HG03280 (cell line): ENCODE measurements around the gene SCN8A.

Experiments
- ATAC-seq: cut with Tn5 transposase; IDR thresholded peaks from one replicate; pipeline ENCODE4 v1.9.1; 2021; ENCODE audit warnings: mild to moderate bottlenecking, moderate library complexity; ENCODE audit not compliant: unreplicated experiment

The SCN8A gene

DNA sequence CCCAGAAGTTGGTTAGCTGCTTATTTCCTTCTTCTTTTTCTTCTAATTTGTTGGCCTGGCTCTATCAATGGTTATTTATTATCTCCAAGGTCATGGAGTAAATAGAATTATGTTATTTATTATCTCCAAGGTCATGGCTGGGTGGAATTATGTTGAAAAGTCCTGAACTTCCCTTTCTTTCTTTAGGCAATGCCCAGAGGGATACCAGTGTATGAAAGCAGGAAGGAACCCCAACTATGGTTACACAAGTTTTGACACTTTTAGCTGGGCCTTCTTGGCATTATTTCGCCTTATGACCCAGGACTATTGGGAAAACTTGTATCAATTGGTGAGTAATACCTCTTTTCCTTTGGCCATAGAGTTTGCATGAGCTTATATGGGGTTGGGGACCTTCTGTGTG is 111.6 kb downstream of the SCN8A start:
- ATAC-seq: no peak

DNA sequence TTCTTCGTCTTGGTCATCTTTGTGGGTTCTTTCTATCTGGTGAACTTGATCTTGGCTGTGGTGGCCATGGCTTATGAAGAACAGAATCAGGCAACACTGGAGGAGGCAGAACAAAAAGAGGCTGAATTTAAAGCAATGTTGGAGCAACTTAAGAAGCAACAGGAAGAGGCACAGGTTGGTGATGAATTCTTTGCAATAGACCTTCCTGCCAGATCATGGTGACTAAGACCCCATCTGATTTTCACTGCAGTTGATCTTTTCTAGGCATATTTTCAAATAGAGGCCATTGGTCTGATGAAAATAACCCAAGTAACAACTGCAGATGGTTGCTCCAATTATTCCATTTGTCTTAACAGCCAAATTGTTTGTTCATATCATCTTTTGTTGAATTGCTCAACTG is 114.4 kb downstream of the SCN8A start:
- ATAC-seq: no peak

DNA sequence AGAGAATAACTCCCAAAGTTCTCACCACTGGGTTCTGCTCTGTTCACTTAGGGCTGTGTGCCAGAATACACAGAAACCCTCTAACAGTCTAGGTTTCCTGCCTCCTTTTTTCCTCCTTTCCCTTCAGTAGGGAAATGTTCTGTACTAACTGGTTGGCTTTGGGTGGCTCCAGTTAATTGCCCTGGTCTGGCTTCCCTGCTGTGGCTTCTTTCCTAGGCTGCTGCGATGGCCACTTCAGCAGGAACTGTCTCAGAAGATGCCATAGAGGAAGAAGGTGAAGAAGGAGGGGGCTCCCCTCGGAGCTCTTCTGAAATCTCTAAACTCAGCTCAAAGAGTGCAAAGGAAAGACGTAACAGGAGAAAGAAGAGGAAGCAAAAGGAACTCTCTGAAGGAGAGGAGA is 115.2 kb downstream of the SCN8A start:
- no peak for ATAC-seq

DNA sequence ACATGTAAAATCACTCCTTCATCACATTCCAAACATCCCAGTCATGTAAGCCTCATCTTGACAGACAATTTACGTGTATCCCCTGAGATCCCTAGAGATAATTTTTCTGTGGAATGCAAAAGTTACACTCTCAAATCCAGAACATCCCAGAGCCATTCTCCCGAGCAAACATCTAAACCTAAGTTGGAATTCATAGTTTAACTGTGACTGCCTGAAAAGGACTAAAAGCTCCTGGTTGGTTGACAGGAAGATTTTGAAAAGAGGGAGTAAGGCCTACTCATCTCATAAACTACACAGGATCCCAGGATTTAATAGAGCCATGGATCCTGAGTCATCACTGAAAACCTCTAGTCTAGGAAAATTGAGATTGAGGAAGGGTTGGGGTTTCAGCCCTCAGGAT is 123.6 kb downstream of the SCN8A start:
- ATAC-seq: no peak

DNA sequence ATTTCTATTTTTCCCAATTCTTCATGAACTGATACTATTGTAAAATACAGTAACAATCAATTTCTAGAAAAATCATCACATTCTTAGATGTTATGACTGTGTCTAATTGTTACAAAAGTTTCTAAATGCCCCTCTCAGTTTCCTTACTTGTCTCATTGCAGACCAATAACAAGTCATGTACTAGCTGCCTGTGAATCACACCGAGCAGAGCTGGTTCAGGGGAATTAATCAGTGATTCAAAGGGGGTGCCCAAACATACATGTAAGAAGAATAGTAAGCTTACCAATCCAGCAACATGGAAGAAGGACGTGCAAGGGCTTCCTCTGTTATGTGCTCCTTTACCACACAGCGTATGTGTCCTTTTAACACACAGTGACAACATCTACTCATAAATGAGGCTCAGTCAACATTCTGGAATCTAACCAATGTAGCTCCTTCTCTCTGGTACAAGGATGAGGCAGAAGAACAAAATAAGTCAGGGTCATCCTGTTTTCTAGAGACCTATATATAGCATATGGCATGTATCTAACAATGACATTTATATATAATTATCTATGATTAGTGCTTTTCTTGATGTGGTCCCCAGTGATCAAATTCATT is 126.4 kb downstream of the SCN8A start:
- ATAC-seq: no peak

DNA sequence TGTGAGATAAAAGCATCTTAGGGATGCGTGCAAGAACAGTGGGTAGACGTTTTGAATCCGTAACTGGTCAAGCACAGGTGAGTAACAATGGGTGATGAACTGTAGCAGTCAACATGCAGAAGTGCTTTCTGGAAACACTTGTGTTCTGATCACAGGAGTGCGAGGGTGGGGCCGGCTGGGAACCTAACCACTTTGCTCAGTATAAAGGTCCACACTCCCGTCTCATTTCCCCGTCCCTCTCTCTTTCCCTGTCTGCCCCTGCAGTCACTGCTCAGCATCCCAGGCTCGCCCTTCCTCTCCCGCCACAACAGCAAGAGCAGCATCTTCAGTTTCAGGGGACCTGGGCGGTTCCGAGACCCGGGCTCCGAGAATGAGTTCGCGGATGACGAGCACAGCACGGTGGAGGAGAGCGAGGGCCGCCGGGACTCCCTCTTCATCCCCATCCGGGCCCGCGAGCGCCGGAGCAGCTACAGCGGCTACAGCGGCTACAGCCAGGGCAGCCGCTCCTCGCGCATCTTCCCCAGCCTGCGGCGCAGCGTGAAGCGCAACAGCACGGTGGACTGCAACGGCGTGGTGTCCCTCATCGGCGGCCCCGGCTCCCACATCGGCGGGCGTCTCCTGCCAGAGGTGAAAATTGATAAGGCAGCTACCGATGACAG is 130.4 kb downstream of the SCN8A start:
- ATAC-seq: no peak

DNA sequence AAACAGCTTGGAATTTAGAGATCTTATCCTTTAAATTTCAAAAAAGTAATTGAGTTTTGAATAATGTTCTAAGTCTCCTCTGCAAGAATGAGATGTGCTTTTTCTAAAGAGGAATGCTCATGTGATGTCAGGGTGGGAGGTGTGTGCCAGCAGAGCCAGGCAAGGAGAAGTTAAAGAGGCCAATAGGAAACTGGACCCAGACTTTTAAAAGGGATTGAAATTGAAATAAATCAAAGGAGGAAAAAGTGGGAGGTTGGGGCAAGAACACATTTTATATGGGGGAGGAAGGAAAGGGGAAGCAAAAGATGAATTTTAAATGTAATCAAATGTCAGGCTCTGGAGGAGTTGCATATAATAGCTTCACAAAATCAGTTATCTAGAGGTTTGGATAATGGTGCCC is 131.4 kb downstream of the SCN8A start:
- ATAC-seq: no peak

DNA sequence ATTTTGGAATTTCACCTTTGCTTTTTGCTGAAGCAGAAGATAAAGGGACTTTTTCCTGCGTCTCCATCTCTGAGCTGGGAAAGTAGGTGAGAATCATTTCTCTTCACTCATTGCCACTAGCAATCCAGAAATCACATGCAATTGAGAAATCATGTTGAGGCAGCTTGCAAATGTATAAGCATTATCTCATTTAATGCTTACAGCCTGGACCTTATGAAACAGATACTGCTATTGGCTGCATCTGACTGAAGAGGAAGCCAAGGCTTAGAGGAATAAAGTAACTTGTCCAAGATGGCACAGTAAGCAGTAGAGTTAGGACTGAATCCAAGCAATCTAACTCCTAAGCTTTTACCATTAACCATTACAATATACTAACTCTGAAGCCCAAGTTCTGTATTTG is 135.1 kb downstream of the SCN8A start:
- no peak for ATAC-seq

DNA sequence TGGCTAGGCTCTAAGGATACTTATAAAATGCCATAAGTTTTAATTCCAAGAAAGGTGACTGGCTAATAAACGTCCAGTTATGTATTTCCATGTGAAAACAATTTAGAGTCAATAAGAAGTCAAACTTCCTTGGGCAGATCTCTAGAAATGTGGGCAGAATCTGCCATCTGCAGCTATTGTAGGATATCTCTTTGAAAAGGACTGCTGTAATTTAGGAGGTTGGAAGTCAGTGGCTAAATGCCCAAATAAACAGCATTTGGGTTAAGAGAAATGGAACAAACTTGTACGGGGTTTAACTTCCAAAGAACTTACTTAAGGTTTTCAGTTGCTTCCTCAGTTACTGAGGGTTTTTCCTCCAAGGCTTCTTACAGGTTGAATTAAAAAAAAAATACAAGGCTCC is 135.9 kb downstream of the SCN8A start:
- ATAC-seq: no peak

DNA sequence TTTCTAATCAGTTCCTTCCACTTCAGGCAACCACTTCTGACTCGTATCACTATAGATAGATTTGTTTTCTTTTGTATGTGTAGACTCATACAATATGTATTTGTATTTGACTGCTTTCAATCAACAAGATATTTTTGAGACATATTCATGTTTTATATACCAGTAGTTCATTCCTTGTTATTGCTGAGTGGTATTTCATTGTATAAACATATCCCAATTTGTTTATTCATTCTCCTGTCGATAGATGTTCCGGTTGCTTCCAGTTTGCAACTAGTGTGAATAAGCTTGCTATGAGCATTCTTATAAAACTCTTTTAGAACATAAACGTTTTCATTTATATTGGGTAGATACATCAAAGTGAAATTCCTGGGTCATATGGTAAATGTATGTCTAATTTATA is 138.3 kb downstream of the SCN8A start:
- ATAC-seq: no peak

DNA sequence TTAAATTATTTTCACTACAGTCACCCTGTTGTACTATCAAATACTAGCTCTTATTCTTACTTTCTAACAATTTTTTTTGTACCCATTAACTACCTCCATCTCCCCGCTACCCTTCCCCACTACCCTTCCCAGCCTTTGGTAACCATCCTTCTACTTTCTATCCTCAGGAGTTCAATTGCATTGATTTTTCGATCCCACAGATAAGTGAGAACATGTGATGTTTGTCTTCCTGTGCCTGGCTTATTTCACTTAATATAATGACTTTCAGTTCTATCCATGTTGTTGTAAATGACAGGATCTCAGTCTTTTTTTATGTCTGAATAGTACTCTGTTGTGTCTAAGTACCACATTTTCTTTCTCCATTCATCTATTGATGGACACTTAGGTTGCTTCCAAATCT is 139.7 kb downstream of the SCN8A start:
- no peak for ATAC-seq

DNA sequence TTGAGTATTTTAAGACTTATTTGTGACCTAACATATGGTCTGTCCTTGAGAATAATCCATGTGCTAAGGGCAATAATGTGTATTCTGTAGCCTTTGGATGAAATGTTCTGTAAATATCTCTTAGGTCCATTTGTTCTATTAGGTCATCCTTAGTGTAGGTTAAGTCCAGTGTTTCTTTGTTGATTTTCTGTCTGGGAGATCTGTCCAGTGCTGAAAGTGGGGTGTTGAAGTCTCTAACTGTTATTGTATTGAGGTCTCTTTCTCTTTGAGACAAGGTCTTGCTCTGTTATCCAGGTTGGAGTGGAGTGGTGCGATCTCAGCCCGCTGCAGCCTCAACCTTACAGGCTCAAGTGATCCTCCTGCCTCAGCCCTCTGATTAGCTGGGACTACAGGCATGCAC is 149.5 kb downstream of the SCN8A start:
- no peak for ATAC-seq

DNA sequence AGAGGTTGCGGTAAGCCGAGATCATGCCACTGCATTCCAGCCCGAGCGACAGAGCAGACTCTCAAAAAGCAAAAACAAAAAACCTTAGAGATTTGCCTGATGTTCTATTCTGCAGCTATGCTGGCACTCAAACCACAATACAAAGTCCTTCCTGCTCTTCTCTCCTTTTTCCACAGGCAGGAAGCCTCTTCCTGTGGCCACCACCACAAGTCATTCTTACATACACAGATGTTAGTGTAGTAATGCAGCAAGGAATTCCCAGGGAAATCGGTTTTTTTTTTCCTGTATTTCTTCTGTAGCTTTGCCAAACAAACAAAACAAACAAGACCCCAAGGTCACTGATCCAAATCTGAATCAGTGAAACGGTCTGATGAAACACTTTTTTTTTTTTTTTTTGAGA is 153.2 kb downstream of the SCN8A start:
- no peak for ATAC-seq

DNA sequence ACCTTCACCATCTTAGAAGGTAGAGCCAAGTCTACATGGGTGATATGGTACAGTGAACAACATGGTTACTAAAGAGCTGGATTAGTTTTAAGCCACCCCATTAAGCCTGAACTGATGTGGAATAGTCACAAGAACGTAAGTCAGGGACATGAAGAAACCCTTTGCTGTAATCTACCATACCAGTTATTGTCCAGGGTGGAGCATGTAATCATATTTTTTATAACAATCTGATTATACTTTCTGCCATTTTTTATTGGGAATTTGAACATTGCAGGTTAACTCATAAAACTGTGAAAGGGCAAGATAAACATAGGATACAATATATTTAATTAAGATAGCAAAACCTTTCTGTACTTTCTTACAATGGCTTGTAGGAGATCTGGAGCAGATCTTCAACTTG is 153.9 kb downstream of the SCN8A start:
- ATAC-seq: no peak

DNA sequence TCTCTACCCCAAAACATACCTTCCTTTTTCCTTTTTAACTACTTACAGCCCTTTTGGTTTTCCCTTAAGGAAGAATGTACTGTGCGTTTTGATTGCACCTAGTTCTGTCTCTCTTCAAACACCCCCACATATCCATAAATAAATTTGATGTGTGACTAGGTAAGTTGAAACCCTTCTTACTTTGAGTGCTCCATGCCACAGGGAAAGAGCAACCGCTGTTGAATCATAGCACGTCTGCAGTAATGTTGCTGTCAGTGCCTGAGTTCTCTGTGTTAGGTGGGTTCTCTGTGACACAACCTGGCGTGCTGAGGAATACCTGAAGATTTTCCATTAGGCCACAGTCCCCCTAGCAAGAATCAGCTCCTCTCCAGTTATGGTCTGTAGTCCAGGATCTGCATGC is 155.4 kb downstream of the SCN8A start:
- no peak for ATAC-seq

DNA sequence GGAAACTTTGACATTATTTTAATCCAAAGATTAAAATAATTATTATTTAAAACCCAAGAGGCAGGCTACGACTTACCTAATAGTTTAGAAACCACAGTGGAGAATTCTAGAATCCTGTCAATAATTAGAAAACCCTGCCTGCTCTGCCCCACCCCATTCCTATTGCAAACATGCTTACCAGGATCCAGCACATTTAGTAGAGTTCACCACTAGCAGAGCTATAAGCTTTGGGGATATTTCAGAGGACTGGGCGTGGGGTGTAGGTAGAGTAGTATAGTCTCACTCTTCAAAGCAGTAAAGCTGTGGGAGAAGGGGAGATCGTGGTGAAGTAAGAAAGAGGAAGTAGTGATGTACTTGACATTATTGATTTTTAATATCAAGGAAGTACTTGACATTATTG is 157.2 kb downstream of the SCN8A start:
- ATAC-seq: no peak

DNA sequence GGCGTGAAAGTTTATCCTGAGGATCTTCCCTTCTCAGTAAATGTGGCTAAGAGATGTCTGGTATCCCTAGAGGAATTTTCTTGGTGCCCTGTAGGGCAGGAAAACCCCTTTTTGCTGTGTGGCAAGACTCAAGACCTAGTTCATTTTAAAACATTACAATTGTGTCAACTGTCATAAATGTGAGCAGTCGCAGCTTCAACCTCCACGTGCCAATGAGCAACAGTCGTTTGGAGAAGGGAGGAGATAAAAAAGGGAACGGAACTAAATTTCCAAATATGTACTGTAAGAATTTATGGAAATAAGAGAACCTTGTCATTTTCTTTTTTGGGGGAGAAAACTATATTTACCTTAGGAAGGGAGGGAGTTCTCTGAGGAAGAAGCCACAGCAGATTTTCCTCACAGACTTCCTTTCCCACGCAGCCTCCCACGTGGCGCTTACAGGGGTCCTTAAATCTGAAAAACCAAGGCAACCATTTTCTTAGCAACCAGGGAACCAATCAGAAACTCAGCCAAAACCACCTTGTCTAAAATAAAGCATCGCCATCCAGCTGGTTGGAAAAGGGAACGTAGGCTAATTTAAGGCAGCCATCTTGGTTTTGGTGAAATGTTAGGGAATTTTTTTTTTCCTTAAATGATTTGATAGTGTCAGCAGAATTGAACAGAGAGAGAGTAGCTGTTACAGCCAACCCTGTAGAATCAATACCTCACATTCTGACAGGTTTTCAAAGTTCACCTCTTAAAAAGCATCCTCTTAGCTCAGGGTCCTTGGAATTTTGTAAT is 158.4 kb downstream of the SCN8A start:
- ATAC-seq: no peak

DNA sequence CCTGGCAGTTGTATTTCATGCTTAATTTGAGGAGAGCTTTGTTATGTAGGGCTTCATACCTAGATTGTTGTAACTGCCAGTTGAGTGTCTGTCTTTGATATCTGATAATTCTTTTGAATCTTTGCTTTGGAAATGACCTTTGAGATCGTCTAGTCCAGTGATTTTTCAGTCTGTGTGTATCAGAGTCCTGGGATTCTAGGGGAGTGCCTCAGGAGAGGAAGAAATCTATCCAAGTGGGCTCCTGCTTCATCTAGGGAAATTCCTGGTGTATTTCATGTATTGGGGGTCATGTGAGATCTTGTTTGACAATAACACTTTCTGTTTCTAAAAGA is 158.9 kb downstream of the SCN8A start:
- no peak for ATAC-seq

DNA sequence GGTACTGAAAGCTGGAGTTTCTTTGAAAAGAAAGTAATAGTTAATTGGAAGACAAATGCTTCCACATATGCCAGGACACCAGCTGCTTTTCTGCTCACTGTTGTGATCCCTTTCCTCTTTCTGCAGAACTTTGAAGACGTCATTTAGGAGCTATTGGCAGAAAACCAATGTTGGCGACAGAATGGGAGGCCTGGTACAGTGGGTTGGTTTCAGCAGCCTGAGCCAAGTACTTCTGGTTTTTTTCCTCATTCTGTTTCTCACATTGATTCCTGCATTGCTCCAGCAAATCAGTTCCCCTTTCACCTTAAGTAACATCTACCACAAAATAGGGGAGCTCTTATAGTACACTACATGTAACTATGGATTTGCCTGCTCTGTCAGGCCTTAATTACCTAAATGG is 160.6 kb downstream of the SCN8A start:
- no peak for ATAC-seq

DNA sequence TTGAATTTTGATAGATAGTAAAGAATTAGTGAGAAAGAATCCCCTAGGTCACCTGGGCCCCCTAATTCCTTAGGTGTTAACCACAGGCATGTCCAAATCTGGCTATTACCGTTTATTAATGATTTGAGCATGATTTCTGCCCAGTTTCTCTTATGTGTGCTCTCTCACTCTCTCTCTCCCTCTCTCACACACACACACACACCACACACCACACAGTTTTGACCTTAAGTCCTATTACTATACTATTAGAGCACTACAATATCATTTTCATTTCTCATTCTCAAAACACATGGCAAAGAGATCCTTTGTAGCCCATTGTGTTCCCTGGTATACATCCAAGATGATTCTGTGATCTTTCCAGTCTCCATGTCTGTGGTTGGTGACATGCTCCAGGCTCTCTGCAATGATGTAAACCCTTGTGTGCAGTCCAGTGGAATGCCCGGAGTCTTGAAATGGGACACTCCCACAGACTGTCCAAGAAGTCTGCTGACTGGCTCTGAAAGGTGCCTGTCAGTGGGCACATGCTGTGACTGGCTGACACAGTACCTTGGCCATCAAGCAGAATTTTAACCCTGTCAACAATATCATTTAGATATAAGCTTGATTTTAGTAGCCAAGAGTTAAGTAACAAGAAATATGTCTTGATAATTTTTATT is 161.3 kb downstream of the SCN8A start:
- no peak for ATAC-seq

DNA sequence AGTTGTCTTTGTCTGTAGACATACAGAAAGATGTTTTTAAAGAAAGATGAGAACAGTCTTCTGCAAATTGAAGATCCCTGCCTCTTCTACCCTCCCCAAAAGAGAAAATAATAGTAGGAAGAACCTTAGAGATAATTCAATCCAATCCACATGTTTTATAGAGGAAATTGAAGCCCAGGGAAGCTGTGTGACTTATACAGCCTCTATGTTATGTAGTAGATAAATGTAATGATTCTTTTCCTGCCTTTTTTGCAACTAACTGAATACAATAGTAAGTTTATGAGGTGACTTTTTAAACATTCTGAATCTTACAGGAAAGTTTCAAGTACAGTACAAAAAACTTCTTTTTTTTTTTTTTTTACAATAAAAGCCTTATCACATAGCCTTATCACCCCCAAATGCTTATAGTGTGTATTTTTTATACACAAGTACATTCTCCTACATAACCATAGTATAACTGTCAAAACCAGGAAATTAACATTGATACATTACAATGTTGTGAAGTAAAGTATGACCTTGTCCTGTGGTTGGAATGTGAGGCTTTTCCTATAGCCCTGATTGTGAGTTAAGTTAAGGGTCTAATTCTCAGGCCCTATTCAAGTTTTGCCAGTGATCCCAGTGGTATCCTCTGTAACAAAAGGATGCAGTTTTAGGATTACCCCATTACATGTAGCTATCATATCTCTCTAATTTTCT is 163.1 kb downstream of the SCN8A start:
- no peak for ATAC-seq
